Body of pancreas (tissue), 4 donors: ENCODE measurements around the gene ANO4.

Experiments used
- CTCF ChIP-seq, 7 experiments: fragments of 450-650 bp in 4 of 7; fragments of 200-600 bp in 3 of 7; sonication (generic) in 3 of 7; IDR thresholded peaks; one replicate each; pipeline ENCODE4 v1.5.1; 2016 to 2019; ENCODE audit warnings: antibody characterized with exemption in 7 of 7
- POLR2A ChIP-seq, 3 donors: fragments of 450-650 bp; IDR thresholded peaks; one replicate each; pipeline ENCODE4 v1.6.1; 2016; ENCODE audit warnings: antibody characterized with exemption in 3 of 3, mild to moderate bottlenecking in 2 of 3

GRCh38 chr12:100986595-100987547 is 192.3 kb downstream of the ANO4 start:
- TF ChIP-seq CTCF (IDR thresholded peaks at IDR 0.05): no peak
- no peak for TF ChIP-seq POLR2A (IDR thresholded peaks at IDR 0.05)
